ENCODE data around the gene PREX1. TPM values are rescaled to one million over a fixed set of nuclear protein-coding genes. Genes with fewer than 3 reads are reported as not detected.

PREX1 gene
- total RNA-seq, 4 donors from 2014 or later: 29.7 to 56.3 (median 46.6) TPM

- TF ChIP-seq CTCF (IDR thresholded peaks at IDR 0.05; ENCODE audit: low read depth): no peak
Measured at GRCh38 chr20:48639899-48640298, 187.9 kb downstream of the PREX1 start.

GRCh38 chr20:48638546-48638945, 189.3 kb downstream of the PREX1 start:
- TF ChIP-seq CTCF (IDR thresholded peaks at IDR 0.05; ENCODE audit: low read depth): no peak

- TF ChIP-seq CTCF (IDR thresholded peaks at IDR 0.05; ENCODE audit: low read depth): no peak
Measured at GRCh38 chr20:48637461-48637860, 190.3 kb downstream of the PREX1 start.

GRCh38 chr20:48636301-48636700, 191.5 kb downstream of the PREX1 start:
- TF ChIP-seq CTCF (IDR thresholded peaks at IDR 0.05; ENCODE audit: low read depth): no peak

- no peak for TF ChIP-seq CTCF (IDR thresholded peaks at IDR 0.05; ENCODE audit: low read depth)
Measured at GRCh38 chr20:48635791-48636267, 192.0 kb downstream of the PREX1 start.

- no peak for TF ChIP-seq CTCF (IDR thresholded peaks at IDR 0.05; ENCODE audit: low read depth)
Measured at GRCh38 chr20:48635361-48635760, 192.4 kb downstream of the PREX1 start.

GRCh38 chr20:48634641-48635040, 193.2 kb downstream of the PREX1 start:
- TF ChIP-seq CTCF (IDR thresholded peaks at IDR 0.05; ENCODE audit: low read depth): no peak

All from subcutaneous adipose tissue (tissue), 4 donors.